Stimulated activated CD8-positive, alpha-beta memory T cell treated with anti-CD3 and anti-CD28 coated beads, Interleukin-7, amount 100 ng/mL, for 24 hours (primary cell): ENCODE data around the gene PUSL1.

ENCODE experiments used
- DNase-seq: peaks from one replicate; pipeline ENCODE4 v3.0.0-alpha.2; 2020; ENCODE audit warnings: low read depth

Gene PUSL1

DNA sequence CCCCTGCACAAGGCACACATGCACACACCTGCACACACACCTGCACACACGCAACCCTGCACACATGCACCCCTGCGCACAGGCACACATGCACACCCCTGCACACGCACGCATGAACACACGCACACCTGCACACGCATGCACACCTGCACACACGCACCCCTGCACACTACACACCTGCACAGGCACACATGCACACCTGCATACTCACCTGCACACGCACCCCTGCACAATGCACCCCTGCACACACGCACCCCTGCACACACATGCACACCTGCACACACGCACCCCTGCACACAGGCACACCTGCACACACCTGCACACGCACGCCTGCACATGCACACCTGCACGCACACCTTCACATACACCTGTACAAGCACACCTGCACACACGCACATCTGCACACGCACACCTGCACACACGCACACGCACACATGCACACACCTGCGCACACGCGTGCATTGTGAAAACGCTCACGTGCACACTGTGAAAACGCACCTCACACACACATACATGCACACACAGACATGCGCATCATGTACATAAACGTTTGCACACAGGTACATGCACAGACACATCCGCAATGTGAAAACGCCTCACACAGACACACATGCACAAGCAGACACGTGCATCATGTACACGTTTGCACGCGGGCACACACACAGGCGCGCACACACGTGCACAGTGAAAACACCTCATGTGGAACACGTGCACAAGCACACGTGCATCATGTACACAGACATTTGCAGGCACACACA is 32.6 kb downstream of the PUSL1 start:
- no peak for DNase-seq

DNA sequence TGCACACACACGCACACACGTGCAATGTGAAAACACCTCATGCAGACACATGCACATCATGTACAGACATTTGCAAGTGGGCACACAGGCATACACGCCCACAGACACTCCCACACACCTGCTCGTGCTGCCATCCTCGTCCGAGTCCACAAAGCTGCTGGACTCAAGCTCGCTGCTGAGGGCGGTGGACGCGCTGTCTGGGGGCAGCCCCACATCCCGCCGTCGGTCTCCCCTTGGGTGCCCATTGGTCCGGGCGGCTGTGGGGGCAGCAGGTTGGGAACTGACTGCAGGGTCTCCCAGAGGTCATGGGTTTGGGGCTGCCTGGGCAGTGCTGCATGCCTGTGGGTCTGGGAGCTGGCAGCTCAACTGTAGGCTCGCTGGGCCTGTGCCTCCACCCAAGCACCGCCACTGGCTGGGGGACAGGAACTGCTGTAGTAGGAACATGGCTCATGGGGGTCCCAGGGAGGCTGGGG is 33.2 kb downstream of the PUSL1 start:
- no peak for DNase-seq

DNA sequence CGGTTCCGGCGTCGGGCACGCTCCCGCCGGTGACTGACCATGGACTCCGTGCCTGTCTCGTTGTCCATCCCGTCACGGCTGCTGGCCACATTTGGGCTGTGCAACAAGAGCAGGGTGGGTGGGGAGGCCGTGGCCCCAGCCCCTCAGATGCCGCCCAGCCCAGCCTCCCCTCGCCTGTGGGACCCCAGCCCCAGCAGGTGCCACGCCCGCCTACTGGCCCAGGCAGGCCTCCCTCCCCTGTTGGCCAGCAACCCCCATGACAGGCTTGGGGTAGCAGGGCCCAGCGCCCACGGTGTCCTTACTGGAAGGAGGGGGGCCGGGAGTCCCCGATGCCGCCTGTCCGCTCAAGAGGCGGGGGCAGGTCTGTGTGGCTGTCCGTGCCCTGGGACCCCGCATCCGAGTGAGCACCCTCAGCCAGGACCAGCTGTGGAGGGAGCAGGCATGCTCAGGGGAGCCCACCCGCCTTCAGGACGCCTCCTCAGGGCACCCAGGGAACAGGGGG is 33.7 kb downstream of the PUSL1 start:
- DNase-seq: no peak

DNA sequence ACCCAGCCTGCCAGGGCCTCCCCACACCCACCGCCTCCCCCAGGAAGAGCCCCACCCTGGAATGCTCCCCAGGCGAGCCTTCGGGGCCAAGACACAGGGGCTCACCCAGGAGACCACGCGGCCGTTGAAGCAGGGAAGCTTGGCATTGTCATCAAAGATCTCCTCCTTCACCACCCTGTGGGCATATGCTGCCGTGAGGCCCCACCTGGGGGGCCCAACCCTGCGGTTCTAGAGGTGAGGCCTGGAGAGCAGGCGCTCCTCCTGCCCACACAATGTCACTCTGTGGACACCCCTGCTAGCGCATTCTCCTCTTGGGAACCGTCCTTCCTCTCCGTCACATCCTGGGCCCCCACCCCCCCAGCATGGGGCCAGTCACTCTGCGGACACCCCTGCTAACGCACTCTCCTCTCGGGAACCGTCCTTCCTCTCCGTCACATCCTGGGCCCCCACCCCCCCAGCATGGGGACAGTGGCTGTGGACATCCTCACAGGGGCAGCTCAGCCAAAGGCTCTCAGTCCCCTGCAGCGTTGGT is 34.3 kb downstream of the PUSL1 start:
- DNase-seq: no peak

DNA sequence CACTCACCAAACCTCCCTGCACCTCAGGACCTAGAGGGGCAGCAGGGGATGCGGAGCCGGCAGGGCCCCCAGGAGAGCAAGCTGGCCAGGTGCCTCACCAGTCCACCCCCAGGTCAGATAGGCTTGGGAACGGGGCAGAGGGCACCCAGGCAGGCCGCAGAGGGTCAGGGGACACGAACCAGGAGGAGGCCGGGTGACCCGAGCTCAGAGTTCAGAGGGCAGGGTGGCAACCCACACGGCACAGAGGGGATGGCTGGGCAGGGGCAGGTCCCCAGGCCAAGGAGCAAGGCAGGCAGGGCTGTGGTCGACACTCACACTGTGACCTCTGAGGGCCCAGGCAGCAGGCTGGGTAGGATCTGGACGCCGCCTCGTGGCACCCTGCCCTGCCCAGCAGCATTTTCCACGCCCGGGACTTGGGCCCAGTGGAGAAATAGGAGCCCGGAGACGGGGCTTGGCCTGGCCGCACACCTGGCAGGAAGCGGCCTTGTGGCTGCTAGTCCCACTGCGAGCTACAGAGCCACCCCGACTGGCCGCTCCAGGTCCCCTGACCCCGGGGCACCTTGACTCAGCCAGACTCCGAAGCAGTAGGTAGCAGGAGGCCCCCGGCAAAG is 35.5 kb downstream of the PUSL1 start:
- no peak for DNase-seq

DNA sequence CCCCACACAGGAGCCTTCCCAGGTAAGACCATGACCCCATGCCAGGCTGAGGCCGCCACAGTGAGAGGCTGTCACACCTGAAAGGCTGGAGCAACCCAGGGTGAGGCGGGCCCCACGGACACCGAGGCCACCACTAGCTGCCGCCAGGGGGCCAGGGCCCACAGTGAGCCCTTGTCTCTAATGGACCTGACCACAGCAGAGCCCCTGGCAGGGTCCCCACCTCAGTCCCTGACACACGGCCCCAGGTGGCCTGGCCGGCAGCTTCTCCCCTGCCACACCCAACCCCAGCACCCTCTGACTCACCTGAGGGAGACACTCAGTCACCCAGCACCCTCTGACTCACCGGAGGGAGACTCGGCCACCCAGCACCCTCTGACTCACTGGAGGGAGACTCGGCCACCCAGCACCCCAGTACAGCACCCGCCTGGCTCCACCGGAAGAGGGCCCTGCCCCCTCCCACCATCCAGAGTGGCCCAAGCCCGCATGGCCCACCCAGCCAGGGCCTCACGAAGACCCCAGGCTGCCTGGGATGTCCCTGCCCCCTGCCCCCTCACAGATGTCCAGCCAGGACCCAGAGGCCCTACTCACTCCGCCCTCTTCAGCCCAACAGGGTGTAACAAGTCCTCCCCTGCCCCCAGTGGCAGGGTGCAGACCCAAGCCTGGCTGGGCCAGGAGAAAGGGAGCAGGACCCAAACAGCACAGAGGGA is 36.4 kb downstream of the PUSL1 start:
- peak; percentile 30 for DNase-seq

DNA sequence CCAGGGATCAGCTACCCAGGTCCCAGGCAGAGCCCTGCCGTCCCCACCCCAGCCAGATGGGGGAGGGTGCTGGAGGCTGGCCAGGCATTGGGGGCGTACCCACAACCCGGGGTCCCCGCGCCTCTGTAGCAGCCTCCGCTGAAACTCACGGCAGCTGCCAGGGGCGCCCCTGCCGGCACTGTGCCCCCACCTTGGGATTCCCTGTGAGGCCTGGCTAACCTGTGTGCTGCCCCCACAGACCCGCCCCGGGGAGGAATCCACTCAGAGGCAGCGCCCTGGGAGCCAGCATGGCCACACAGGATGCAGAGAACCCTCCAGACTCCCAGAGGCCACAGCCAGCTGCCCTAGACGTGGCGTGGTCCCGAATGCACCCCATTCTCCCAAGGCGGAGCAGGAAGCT is 37.0 kb downstream of the PUSL1 start:
- DNase-seq: no peak

DNA sequence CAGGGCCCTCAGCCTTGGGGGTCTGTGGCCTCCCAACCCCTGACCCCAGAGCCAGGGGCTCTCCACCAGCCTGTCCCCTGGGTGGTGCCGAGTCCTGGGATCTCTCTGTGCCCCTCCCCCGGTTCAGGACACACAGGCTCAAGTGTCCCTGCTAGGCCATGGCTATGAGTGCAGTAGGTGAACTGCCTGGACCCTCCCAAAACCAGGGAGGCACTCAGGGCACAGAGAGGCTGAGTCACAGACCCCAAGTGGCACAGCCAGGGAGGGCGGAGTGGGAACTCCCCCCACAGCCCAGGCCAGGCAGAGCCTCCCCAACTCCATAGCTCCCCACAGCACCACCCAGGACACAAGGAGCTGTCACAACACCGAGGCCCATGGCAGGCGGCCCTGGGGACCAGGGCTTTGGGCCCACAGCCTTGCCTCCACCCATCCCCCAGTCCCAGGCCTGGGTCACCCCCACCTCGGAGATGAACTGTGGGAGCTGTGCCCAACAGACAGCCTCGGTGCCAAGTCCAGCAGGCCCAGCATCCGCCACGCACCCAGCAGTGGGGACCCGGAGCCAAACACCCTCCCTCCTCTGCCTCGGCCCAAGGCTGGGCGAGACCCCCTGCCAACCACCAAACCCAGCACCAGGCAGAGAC is 37.6 kb downstream of the PUSL1 start:
- DNase-seq: no peak

DNA sequence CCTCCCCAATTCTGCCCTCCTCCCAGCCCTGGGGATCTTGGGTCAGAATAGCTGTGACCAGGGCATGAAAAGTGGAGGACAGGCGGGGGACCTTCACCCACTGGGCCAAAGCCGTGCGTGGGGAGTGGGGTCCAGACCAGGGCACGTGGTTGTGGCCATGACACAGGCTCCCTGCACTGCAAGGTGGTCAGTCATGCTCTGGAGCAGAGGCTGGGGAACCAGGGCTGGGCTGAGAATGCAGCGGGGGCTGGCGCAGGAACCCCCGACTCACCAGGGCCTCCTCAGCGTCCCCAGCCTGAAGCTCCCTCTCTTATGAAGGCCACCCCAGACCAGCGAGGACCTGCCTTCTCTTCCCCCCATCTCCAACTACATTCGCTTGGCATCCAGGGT is 38.1 kb downstream of the PUSL1 start:
- no peak for DNase-seq

DNA sequence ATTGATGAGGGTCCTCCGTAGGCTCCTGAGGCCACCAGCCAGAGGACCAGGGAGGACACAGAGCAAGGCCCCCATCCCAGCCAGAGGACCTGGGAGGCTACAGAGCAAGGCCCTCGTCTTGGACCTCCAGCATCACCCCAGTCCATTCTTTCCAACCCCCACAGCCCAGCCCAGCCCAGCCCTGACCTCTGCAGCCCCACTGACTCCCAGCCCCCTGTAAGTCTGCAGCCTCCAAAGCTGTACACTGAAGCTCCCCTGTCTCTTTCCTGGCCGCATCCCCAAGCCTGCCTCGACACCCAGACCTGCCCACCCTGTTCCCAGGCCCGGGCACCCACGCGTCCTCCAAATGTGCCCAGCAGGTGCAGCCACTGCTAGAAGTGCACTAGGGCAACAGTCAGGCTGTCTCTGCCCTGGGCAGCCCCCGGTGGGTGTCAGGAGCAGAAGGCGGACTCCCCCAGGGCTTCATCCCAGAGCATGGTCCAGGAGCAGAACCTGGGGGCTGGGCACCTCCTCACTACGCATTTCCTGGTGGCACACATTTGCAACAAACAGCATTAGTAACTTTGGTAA is 38.7 kb downstream of the PUSL1 start:
- DNase-seq: no peak

DNA sequence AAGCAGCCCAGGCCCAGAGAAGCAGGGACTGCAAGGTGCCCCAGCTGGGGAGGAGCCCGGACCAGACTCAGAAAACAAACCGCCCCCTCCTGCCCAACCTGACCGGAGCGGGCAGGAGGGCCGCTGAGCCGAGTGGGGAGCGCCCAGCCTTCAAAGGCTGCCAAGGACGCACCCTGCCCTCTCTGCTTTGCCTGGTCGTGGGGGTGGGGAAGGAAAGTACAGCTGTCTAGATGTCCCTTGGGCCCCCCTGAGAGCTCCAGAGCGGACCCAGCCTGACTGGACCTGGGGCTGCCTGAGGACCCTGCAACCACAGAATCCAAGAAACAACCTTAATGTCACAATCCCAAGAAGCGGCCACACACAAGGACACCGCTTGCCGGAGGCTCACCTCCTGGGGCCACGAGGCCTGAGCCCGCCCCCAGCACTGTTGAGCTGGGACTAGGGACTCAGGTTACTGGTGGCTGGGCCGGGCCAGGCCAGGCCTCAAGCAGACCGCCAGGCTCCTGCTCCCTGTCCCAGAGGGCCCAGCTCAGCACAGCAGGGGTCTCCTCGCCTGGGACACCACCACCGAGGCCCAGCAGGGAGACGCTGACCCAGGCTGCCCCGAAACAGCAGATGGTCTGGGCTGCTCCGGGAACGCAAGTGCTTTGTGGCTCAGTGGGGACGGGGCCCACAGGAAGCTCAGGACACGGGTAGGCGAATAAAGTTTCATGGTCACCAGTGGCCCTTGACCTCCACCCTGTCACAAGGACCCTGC is 39.4 kb downstream of the PUSL1 start:
- DNase-seq: no peak

DNA sequence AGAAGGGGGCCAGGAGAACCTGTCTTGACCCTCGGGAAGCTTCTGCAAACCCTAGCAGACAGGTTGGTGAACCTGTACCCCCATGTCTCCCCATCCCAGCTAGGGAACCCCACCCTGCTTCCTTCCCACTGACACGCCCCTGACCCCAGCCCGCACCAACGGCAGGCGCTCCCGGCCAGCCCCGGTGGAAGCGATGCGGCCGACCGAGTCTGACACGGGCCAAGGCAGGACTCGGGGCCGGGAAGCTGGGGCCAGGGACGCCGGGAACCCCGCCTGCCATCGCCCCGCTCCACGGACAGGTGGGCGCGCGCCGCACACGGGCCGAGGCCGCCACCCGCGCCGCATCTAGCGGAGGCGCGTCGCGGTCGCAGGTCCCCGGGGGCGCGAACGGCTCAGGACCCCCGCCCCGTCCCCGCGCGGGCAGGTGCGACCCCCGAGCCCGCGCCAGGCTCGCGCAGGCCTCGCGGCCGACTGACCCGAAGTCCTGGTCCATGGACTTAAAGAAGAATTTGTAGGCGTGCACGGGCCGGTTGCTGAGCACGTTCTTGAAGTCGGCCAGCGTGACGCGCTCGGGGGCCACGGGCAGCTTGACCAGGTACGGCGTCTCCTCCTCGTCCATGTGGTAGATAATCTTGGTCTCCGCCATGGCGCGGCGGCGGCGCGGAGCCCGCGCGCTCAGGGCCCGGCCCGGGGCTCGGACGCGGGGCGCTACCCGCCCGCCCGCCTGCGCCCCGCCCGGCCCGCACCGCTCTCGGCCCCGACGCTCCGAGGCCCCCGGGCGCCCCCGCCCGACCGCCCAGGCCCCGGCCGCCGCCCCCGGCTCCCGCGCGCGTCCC is 40.2 kb downstream of the PUSL1 start:
- no peak for DNase-seq

DNA sequence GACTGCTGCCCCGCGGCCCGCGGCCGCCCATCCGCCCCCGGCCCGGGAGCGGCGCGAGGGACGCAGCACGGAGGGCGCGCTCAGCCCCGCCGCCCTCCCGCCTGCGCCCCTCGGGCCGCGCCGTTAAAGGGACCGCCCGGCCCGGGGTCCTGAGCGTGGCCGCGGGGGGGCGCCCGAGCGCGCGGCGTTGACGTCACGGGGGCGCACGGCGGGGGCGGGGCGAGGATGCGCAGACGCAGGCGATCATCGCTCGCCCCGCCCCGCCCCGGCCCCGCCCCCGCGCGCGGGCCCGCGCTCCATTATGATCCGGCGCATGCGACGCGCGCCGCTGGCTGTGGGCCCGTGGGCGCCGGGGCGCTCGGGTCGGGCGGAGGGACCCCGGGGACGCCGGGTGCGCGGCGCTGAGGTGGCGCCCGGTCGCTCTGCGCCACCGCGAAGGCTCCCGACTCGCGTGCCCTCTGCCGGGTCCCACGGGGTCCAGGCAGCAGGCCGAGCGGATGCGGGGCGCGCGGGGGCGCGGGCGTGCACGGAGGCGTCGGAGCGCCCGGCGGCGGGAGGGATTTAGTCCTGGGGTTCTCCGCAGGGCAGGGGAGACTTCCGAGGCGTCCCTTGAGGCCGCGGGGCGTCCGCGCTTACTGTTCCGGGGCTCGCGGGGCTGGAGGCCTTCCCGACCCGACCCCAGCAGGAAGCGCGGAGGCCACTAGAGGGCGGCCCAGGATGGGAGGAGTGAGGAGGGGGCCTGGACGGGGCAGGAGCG is 41.0 kb downstream of the PUSL1 start, which contains the start of gene DVL1:
TSS of gene DVL1 (minus strand) at position 163 of the 757 bp plus-strand sequence. CDS start 353 bp downstream, outside the sequence.
- DNase-seq: peak; percentile 38

DNA sequence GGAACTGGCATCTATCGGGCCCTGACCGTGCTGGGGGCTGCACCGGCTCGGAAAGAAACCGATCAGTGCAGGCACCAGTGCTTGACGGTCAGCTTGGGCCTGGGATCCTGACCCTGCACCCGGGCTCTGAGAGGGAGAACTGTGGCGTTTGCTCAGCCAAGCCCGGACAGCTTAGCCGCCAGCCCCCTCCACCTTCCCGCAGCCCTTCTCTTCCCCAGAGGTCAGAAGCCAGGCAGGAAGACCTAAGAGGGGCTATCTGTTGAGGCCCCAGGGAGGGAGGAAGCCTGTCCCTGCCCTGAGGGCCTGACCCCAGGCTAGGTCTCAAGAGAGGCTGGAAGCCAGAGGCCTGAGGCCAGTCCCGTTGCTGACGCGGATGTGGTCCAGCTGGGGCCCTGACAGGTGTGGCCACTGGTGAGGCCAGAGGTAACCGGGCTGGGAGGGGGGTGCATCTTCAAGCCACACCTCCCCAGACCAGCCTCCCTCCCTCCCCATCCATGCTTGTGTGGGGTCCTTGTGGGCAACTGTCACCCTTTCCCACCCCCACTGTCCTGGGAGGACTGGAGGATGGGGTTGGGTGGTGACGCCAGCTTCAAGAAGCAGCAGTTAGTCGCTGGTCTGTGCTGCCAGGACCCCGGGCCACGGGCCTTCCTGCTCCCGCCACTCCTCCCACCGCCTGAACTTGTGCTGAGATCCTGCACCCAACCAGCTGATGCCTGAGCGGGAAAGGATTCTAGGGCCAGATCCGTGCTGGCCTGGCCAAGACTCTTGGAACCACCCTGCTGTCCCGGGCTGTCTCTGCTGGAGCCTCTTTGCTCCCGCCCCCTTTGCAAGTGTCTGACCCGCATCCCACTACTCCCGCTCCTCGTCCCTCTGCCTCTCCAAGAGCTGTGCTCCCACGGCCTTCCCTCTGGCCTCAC is 43.4 kb downstream of the PUSL1 start:
- DNase-seq: no peak

DNA sequence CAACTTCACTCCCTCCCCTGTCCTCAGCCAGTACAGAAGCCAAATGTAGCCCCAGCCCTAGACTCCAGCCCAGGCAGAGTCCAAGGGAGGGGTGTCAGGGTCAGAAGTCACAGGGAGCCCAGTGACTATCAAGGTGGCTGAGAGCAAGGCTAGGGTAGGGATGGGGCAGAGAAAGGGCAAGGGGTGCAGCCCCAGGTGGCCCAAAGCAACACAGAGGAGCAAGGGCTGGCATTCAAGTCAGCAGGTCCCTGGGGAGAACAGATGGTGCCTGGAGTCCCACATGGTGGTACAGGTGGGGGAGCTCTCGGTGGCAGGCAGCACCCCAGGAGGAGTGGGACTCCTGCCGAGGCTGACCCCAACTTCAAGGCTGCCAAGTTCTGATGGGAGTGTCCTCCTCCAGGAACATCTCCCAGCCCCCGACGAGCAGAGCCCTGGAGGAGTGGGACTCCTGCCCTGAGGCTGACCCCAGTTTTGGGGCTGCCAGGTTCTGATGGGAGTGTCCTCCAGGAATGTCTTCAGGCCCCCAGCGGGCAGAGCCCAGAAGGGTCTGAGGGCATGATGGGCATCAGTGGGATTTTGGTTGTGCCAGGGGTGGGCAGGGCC is 44.5 kb downstream of the PUSL1 start:
- no peak for DNase-seq

DNA sequence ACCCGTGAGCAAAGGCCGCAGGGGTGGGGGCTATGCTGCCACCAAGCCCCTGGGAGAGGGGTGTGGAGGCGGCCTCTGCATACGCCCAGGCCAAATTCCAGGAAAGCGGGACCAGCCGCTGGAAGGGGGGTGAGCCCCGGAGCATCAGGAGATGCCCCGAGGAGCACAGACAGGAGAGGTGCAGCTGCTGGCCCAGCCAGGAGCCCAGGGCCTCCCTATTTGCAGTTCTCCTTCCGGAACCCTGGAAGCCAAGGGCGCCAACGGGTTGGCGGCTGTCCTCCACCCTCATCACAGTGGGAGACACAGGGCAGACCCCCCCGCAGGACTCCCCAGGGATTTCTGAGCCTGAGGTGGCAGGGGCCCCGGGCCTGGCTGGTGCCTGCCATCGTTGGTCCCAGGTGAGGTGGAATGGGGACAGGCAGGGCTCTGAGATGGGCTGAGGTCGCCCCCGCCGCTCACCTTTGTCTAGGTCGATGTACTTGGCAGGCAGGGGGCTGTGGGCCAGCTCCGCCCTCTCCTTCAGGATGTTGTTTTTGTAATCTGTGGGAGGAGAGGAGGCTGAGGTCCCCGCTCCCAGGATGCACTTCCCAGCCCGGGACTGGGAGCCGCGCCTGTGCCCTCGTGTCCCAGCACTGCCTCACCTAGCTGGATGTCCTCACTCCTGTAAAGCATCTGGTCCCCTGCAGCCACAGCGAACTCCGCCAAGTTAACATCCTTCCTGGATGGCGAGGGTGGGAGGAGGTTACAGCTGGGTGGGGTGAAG is 45.2 kb downstream of the PUSL1 start:
- no peak for DNase-seq
